Suppressor macrophage treated with lipopolysaccharide for 4 hours (primary cell): ENCODE data around the gene SHC2.
A peak's percentile ranks its signal among the peaks of the same experiment; 100 is the strongest.
"Not testable (repeated sequence)": the region's sequence is repeated elsewhere in the genome, so short reads cannot be mapped to it uniquely, and the experiment has no call there.

Source experiments
- DNase-seq: peaks from one replicate; pipeline ENCODE4 v3.0.0-alpha.2; 2020

The SHC2 gene

DNA sequence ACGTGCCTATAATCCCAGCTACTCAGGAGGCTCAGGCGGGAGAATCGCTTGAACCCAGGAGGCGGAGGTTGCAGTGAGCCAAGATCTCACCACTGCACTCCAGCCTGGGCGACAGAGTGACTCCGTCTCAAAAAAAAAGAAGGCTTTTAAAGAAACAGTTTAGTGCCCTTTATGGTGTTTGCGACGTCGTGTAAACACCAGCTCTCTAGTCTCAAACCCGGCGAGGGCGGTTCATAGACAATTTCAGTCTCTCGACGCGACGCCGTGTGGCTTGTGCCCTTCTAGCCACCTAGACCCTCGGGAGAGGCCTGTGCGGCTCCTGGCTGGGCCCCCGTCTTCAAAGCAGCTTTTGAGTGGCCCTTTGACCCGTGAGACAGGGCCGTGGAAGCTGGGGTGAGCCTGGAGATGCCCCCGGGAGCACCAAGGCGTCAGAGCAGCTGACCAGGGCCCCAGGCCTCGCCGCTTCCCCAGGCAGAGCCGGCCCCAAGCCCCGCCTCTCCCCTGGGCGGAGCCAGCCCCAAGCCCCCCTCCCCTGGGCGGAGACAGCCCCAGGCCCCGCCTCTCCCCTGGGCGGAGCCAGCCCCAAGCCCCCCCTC lies 30.4 kb upstream of the SHC2 start:
- DNase-seq: no peak

DNA sequence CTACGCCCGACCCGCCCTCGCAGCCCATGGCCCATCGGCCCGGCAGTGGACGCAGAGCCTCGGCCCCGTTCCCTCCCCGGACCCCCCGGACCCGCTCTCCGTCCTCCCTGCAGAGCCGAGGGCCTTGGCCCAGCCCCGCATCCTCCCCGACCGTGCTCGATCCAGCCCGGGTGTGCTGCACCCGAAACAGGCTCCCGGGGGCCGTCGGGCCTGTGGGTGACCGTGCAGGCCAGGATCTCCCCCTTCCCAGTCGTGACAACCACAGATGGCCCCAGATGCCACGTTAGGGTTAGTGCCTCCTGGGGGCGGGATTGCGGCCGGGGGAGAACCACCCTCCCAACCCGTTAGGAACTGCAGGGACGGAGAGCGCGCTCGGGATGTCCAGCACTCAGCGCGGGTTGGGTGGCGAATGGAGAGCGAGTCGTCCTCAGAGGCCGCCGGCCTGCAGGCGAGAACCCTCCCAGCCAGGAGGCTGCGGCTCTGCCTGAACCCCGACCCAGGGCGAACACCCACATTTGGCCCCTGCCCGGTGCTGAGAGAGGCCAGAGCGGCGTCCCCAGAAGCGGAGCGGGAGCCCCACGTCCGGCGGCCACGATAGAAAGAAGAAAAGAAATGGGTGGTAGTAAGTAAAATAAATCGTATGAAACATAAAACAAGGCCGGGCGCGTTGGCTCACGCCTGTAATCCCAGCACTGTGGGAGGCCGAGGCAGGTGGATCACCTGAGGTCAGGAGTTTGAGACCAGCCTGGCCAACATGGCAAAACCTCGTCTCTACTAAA lies 28.8 kb upstream of the SHC2 start:
- DNase-seq: no peak

DNA sequence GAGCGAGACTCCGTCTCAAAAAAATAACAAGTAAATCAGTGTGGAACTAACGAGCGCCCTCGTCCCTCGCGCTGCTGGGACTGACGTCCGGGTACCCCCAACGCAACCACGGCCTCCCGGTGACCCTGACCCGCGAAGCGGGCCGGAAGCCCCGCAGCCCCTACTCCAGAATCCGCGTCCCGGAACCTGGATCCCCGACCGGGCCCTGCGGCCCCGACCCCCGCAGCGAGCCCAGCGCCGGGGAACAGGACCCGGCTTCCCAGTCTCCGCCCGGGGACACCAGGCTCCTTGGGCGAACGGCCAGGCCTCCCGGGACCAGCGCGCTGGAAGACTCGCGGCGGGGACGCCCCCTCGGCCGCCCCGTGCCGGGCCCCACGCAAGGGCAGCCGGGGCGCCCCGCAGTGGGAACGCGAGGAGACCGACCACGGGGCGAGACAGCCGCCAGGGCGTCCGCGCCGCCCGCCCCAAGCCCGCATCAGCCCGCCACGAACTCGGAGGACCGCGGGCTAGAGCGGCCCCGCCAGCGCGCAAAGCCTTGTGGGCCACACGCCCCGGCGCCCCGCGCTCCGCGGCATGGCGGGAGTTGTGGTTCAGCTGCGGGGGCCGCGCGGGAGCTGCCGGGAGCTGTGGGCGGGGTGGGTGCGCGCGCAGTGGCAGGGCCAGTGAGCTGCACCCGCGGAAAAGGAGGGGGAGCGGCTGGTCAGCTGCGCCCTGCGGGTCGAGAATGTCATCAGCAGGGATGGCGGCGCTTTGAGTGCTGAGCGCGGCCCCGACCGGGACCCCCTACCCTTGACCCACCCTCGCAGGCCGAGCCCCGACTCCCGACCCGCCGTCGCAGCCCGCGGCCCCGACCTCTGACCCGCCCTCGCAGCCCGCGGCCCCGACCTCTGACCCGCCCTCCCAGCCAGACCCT lies 27.9 kb upstream of the SHC2 start:
- DNase-seq: peak; percentile 89

DNA sequence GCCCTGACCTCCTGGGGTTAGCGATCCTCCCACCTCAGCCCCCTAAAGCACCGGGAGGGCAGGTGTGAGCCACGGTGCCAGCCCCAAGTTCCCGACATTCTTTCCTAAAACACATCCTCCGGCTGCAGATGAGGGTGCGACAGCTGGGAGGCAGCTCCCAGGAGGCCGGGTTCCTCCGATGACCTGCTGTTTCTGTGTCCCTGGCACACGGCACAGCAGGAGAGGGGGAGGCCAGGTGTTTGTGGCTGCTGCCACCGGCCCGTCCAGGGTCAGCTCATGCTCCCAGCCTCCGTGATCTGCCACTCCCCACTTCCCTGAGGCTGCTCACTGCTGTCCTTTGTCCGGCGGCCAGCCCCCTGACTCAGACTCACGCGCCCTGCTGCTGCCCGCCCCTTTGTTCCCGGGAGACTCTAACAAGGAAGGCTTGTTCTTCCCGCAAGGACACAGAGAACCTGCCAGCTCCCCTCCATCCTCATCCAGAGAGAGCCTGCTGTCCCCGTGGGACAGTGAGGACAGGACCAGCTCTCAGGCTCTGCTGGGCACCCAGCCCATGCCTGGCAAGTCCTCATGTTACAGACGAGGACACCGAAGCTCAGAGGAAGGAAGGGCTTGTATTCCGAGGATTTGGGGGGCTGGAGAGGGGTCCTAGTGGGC lies 24.9 kb upstream of the SHC2 start:
- DNase-seq: no peak

DNA sequence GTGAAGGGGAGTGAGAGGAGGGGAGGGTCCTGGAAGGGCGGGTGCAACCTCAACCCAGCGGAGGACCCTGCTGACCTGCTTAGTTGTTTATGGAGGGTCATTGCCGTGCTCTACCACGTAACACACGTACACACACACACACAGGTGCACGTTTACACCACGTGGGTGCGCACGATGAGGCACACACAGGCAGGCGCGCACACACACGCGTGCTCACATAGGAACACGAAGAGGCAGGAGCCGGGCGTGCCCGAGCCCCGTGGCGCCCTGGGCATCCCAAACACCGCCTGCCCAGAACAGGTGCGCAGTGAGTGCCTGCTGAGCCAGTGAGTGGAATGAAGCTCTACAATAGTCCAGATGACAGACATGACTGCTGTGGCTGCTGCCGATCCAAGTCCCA lies 24.2 kb upstream of the SHC2 start:
- DNase-seq: no peak

DNA sequence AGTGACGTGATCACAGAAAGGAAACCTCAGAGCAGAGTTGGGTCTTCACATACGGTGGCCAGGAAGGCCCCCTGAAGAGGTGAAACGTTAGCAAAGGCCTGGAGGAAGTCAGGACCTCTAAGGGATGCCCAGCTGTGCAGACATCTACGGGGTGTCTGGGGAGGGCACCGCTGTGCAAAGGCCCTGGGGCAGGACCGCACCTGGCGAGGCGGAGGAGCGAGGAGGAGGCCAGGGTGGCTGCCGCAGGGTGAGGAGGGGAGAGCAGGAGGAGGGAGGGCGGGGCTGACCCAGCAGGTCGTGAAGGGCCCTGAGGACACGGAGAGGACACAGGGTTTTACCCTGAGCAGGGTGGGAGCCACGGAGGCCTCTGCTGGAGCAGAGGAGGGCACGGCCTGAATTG lies 23.7 kb upstream of the SHC2 start:
- DNase-seq: no peak

DNA sequence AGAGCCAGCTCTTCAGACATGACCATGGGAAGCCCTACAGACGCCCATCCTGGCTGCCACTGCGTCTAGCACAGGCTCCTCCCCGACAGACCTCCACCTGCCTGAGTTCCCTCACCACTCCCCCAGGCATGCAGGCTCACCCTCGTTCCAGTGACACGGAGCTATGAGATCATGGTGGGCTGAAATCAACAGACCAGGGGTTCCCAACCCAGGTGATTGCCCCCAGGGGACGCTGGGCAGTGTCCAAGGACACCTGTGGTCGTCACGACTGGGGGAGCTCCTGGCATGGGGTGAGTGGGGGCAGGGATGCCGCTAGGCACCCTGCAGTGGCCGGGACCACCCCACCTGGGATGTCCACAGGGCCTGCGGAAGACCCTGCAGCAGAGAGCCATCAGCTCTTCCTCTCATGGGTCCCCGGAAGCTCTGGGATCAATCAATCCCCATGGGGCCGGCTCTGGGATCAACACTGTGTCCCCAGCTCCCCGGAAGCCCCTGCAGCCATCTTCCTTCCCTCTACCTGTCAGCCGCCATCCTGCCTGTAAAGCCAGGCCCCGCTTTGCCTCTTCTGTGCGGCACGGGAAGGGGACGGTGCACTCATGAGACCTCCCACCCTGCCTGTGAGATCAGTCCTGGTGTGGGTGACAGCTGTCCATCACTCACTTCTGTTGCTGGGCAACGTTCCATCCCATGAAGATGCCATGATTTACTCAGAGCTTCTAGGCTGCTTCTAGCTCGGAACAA lies 22.7 kb upstream of the SHC2 start:
- no peak for DNase-seq

DNA sequence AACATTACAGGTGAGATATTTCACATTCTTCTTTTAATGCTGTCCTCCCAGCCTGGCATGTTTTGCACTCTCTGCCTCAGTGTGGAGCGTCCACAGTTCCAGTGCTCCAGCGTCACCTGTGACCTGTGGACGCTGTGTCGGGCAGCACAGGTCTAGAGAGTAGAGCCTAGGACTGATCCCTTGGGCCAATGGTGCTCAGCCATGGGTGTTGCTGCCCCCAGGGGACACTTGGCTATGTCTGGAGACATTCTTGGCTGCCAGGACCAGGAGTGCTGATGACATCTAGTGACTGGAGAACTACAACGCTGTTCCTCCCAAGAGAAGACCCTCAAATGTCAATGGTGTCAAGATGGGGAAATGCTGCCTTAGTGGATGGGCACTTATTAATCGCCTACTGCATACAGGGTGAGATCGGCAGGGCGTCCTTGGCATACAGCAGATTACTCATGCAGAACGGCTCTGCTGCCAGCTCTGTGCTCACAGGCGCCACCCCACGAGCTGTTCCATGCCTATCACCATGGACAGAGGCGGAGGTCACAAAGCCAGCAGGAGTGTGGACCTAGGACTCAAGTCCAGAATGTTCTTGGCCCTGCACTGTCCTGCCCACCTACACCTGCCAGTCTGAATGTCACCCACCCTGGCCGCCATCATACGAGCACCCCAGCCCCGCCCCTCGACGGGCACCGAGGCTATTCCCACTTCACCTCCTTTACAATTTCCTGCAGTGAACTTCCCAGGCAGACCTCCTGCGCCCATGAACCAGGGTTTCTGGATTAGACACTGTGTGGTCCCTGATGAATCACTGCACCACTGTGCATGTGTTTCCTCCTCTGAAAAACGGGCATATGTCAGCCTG lies 21.6 kb upstream of the SHC2 start:
- no peak for DNase-seq

DNA sequence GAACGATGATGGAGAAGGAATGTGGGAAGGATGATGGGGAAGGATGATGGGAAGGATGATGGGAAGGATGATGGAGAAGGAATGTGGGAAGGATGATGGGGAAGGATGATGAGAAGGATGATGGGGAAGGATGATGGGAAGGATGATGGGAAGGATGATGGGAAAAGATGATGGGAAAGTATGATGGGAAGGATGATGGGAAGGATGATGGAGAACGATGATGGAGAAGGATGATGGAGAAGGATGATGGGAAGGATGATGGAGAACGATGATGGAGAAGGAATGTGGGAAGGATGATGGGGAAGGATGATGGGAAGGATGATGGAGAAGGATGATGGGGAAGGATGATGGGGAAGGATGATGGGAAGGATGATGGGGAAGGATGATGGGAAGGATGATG lies 20.3 kb upstream of the SHC2 start:
- DNase-seq: not testable (repeated sequence)

DNA sequence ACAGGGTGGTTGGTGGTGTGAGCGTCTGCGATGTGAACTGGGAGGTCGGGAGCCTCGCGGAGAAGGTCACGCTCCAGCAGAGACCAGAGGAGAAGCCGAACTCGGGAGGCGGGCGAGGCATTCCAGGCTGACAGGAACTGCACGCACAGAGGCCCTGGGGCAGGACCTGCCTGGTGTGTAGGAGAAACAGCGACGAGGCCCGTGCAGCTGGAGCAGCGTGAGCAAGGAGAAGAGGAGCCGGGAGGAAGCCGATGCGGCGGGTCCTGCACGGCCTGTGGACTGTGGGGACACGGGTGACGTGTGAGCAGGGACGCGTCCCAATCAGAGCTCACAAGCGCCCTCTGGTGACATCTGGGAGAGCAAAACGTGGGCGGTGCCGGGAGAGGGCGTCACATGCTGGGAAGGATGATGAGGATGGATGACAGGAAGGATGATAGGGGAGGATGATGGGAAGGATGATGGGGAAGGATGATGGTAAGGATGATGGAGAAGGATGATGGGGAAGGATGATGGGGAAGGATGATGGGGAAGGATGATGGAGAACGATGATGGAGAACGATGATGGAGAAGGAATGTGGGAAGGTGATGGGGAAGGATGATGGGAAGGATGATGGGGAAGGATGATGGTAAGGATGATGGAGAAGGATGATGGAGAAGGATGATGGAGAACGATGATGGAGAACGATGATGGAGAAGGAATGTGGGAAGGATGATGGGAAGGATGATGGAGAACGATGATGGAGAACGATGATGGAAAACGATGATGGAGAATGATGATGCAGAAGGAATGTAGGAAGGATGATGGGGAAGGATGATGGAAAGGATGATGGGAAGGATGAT lies 19.4 kb upstream of the SHC2 start:
- DNase-seq: peak; percentile 23

DNA sequence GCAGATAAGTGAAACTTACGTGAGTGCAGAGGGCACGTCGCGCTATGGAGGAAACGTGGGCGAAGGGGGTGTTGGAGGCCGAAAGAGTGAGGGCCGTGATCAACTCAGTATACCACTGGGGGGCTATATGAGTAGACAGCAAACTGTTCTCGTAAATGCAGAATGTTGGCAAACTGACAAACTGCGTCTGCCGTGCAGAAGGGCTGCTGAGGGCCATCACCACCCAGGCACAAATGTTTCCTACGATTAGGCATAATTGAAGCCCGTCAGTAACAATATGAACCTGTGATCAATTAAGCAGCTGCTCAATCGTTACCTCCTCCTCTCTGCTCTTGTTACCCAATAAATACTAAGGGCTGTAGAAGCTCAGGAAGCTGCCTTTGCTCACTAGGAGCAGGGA lies 18.1 kb upstream of the SHC2 start:
- DNase-seq: no peak

DNA sequence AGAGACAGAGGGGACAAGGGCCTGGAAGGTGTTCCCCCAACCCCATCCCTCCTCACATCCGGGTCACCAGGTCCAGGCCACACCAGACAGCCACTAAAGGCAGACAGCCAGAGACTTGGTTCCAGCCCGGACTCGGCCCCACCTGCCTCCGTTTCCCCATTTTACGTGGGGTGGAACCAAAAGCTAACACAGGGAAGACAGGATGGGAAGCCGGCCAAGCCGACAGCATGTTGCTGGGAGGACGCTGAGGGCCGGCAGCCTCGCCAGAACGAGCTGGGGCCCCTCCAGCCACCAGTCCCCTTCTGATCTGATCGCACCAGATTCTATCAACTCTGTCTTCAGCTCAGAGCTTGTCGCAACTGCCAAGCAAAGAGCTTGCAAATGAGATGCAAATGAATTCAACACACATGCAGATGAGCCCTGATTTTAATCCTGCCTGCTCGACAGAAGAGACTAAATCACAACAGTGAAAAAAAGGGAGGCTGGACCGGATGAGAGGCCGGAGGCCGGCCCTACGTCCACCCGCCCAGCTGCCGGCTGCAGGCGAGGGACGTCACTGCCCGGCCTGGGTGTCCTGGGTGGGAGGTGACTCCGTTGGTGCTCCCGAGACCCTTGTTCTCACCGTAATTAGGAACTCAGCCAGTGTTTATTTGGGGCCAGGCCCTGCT lies 17.5 kb upstream of the SHC2 start:
- no peak for DNase-seq

DNA sequence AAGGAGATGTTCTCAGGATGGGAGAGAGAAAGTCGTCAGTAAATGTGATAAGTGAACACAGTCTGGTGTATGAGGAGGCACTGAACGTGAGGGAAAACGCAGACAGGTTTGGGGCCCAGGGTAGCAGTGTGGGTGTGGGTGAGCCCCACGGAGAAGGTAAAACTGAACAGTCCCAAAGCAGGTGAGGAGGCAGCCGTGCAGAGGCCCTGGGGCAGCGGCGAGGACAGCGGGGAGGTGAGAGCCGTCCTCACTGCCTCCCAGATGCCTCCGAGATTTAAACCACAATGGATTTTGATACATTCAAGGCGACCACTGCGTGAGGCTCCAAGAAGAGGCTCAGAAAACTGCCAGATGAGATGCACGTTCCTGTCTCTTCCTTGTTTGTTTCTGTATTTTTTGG lies 14.5 kb upstream of the SHC2 start:
- no peak for DNase-seq

DNA sequence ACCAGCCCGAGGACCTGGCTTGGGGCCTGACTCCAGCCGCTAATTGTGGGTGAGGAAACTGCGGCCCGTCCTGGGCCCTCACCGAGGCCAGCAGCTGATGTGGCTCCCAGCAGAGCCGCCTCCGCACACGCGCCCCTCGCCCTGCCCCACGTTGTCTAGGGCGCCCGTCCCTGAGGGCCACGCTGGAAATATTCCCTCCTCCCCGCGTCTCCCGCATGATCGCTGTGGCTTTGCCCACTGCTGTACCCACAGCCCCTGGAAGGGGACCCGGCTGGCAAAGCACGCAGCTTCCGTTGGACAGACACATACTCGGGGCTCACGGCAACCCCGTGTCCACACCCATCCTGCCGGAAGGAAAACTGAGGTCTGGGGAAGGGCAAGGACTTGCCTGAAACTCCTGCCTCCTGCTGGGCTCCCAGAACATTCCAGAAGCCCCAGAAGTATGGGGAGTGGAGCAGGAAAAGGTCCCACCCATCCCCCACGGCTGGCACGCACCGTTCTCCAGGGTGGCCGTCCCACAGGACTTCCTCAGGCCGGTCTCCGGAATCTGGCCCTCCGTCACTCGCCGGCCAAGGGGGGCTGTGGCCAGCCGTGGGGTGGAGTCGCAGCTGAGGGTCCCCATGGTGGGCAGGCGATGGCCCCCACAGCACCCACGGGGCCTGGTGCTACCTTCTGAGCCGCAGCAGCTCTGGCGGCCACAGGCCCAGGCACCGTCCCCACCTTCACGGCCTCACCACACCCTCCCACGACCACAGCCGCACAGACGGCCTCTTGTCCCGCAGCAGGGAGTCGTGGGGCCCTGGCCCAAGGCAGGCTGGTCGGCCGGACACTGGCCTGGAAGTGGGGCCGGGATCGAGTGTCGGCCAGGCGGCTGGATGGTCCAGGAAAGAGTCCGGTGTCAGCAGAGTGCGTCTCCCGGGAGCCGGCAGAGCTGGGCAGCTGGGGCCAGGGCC lies 13.6 kb upstream of the SHC2 start:
- DNase-seq: no peak

DNA sequence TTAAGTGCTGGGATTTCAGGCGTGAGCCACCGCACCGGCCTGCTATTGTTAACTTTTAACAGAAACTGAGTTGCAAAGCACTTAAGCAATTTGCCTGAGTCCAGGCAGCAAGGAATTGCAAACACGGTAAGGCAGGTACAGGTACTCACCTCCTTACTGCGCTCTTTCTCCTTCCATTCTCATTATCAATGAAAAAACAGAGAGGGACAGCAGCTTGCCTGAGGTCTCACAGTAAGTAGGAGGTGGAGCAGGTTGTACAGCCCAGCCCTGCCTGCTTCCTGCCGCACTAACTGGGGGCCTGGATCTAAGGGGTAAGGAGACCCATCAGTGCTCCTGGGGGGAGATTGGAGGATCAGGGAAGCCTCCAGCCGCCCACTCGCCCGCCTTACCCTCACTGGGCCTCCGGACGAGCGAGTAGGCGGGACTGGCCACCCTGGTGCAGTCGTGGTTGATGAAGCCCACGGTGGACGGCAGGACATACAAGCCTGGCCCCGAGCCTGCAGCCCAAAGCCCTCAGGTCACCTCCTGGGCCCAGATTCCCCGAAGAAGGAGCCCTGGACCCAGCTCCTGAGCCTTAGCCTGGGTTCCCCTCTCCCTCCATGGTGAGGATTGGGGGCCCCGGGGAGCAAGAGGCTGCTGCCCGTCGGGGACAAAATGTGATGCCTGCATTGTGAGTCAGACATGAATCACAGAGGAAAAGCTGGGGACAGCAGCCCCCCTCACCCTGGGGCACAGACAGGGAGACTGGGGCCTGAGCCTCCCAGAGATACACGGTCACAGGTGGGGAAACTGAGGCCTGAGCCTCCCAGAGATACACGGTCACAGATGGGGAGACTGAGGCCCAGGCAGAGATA lies 11.4 kb upstream of the SHC2 start:
- DNase-seq: no peak

DNA sequence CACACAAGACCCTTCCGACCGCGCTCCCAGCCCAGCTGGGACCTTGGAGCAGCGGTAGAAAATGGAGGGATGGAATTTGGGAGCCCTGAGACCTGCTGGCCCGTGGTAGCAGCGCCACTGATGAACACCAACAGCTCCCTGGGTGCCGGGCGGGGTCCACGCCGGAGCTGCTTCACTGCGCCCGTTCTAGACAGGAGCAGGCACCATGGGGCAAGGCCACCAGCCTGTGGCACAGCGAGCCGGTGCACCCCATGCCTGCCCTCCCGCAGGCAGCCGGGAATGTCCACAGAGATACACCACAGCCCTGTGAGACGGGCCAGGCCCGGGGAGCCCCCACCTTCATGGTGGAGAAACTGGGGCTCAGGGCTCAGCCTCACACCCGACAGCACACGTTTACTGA lies 9.9 kb upstream of the SHC2 start:
- DNase-seq: no peak

DNA sequence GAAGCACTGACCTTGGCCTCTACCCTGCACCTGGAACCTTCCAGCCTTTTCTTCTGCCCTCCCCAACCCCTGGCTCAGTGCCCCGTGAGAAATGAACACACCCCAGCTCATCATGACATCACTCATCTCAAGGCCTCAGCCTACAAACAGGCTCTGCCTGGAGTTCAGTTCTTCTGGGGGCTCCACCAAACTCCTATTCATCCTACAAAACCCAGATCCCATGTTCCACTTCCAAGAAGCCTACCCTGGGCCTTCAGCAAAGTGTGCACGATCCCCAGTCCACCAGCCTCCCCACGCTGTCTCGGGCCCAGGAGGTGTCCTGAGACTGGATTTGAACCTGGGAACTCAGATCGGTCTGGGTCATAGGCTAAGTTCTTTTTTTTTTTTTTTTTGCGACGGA lies 9.0 kb upstream of the SHC2 start:
- no peak for DNase-seq
